ENCODE measurements around the gene TCF7.
"Not testable (repeated sequence)": the region's sequence is repeated elsewhere in the genome, so short reads cannot be mapped to it uniquely, and the experiment has no call there.

TCF7 gene

GRCh38 chr5:134146651-134147518, 32.4 kb downstream of the TCF7 start:
- intact Hi-C loops (cut with DNase I; ENCODE audit: low total_unique reads), result loop anchor here (5.0 kb wide), 1 partner anchor 45 kb away; no protein-coding TSS in a partner anchor
- DNase-seq, result peak in 1 of 2 donors; percentile 51
- H3K4me3 ChIP-seq, result no peak overlapping the region
- H3K36me3 ChIP-seq, result peaks cover 24 to 88% (median 71%) of the 10 kb centered on the region in 3 donors
- H3K27ac ChIP-seq, result no peak overlapping the region
- TF ChIP-seq, protein P1, sequence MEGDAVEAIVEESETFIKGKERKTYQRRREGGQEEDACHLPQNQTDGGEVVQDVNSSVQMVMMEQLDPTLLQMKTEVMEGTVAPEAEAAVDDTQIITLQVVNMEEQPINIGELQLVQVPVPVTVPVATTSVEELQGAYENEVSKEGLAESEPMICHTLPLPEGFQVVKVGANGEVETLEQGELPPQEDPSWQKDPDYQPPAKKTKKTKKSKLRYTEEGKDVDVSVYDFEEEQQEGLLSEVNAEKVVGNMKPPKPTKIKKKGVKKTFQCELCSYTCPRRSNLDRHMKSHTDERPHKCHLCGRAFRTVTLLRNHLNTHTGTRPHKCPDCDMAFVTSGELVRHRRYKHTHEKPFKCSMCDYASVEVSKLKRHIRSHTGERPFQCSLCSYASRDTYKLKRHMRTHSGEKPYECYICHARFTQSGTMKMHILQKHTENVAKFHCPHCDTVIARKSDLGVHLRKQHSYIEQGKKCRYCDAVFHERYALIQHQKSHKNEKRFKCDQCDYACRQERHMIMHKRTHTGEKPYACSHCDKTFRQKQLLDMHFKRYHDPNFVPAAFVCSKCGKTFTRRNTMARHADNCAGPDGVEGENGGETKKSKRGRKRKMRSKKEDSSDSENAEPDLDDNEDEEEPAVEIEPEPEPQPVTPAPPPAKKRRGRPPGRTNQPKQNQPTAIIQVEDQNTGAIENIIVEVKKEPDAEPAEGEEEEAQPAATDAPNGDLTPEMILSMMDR (IDR thresholded peaks at IDR 0.05), result no peak
- H3K4me1 ChIP-seq, result peaks cover 0 to 39% (median 0%) of the 10 kb centered on the region in 4 donors
- no peaks in the 10 kb centered on the region for H3K27me3 ChIP-seq
- no peaks in the 10 kb centered on the region for H3K9me3 ChIP-seq

DNA sequence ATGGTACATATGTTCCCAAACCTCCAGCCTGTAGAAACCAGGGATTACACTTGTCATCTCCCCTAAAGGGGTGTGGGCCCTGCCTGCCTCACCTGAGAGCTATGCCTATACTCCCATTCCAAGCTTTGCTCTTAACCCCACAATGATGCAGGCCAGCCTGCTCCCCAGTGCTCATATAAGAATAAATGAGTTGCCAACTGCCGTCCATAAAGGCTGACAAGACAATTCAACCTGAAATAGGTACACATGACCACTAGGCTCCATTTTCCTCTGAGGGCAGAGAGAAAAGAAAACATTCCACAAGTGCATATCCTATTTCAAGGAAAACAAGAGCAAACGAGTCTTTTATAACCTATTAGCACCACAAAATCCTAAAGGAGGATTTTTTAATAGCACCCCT, 33.8 kb downstream of the TCF7 start:
- H3K36me3 ChIP-seq, result peaks cover 33 to 88% (median 80%) of the 10 kb centered on the region in 3 donors
- no peaks in the 10 kb centered on the region for H3K9me3 ChIP-seq
- TF ChIP-seq, protein P1 (IDR thresholded peaks at IDR 0.05), result no peak
- H3K4me3 ChIP-seq, result no peak overlapping the region
- H3K27ac ChIP-seq, result no peak overlapping the region
- no peaks in the 10 kb centered on the region for H3K27me3 ChIP-seq
- intact Hi-C loops (cut with DNase I; ENCODE audit: low total_unique reads), result loop anchor here (5.0 kb wide), 1 partner anchor 46 kb away; no protein-coding TSS in a partner anchor
- peaks cover 0 to 39% (median 0%) of the 10 kb centered on the region in 4 donors for H3K4me1 ChIP-seq
- no peak for DNase-seq

DNA sequence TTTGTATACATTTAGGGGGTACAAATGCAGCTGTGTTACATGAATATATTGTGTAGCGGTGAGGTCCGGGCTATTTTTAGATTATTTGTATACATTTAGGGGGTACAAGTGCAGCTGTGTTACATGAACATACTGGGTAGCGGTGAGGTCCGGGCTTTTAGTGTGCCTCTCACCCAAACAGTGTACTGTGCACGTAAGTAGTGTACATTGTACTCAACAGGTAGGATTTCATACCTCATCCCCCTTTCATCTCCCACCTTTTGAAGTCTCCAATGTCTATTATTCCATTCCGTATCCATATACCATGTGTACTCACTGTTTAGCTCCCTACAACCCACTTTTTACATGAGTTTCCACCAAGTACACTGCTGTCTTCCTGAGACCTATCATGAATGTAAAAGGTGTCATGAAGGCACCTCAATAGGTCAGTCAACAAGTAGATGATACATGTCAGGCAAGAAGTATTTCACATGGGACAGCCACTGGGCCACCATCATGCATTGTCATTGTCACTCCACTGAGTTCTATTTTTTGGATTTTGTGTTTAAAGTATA, 34.6 kb downstream of the TCF7 start:
- intact Hi-C loops (cut with DNase I; ENCODE audit: low total_unique reads), result loop anchor here (5.0 kb wide), 1 partner anchor 47 kb away; no protein-coding TSS in a partner anchor

GRCh38 chr5:134149571-134150303, 35.3 kb downstream of the TCF7 start:
- no peak overlapping the region for H3K27ac ChIP-seq
- TF ChIP-seq, protein P1 (IDR thresholded peaks at IDR 0.05), result no peak

More for the DNA sequence above, 34.6 kb downstream of the TCF7 start:
- no peak for DNase-seq
- Histone ChIP-seq H3K27me3 (no peaks in the 10 kb centered on the region), H3K36me3 (peaks cover 37 to 88% (median 79%) of the 10 kb centered on the region in 3 donors), H3K4me3 (no peak overlapping the region), H3K27ac (no peak overlapping the region), H3K4me1 (peaks cover 0 to 39% (median 0%) of the 10 kb centered on the region in 4 donors), H3K9me3 (no peaks in the 10 kb centered on the region)
- TF ChIP-seq, protein P1 (IDR thresholded peaks at IDR 0.05), result no peak

GRCh38 chr5:134151723-134152122, 37.2 kb downstream of the TCF7 start:
- Histone ChIP-seq H3K9me3 (no peaks in the 10 kb centered on the region), H3K4me3 (no peak overlapping the region), H3K36me3 (peaks cover 56 to 90% (median 74%) of the 10 kb centered on the region in 3 donors), H3K27ac (no peak overlapping the region), H3K27me3 (no peaks in the 10 kb centered on the region), H3K4me1 (peaks cover 0 to 19% (median 0%) of the 10 kb centered on the region in 4 donors)
- TF ChIP-seq, protein P1 (IDR thresholded peaks at IDR 0.05), result no peak
- DNase-seq, result no peak
- intact Hi-C loops (cut with DNase I; ENCODE audit: low total_unique reads), result no loop called here

More at GRCh38 chr5:134149571-134150303, 35.3 kb downstream of the TCF7 start:
- DNase-seq, result no peak
- H3K27me3 ChIP-seq, result no peaks in the 10 kb centered on the region
- H3K36me3 ChIP-seq, result peaks cover 37 to 88% (median 75%) of the 10 kb centered on the region in 3 donors
- intact Hi-C loops (cut with DNase I; ENCODE audit: low total_unique reads), result loop anchor here (5.0 kb wide), 1 partner anchor 47 kb away; no protein-coding TSS in a partner anchor
- H3K9me3 ChIP-seq, result no peaks in the 10 kb centered on the region
- peaks cover 0 to 33% (median 0%) of the 10 kb centered on the region in 4 donors for H3K4me1 ChIP-seq
- H3K4me3 ChIP-seq, result no peak overlapping the region

- intact Hi-C loops (cut with DNase I; ENCODE audit: low total_unique reads); H3K4me3 ChIP-seq; H3K27ac ChIP-seq; H3K9me3 ChIP-seq; H3K27me3 ChIP-seq; DNase-seq: not testable (repeated sequence)
- peaks cover 60 to 91% (median 74%) of the 10 kb centered on the region in 3 donors for H3K36me3 ChIP-seq
- peaks cover 0 to 15% (median 0%) of the 10 kb centered on the region in 4 donors for H3K4me1 ChIP-seq
Observed at GRCh38 chr5:134152173-134152832, 37.8 kb downstream of the TCF7 start.

Measured in tibial artery (tissue), 4 donors.